H54 (cell line): ENCODE results near the gene COL21A1.
A peak's percentile ranks its signal among the peaks of the same experiment; 100 is the strongest.

Source experiments
- DNase-seq: peaks from one replicate; pipeline ENCODE4 v3.0.0; 2011; ENCODE audit warnings: low spot score, mixed read lengths; ENCODE audit not compliant: insufficient read length
- FAIRE-seq: peaks from 3 replicates; lab custom pipeline; 2011; peaks lifted over from hg19 to GRCh38; lab: Jason Lieb, UNC
- POLR2A ChIP-seq: IDR thresholded peaks from 2 replicates; pipeline ENCODE4 v1.6.1; 2011; ENCODE audit warnings: low read depth, mild to moderate bottlenecking, low read length

The COL21A1 gene

DNA sequence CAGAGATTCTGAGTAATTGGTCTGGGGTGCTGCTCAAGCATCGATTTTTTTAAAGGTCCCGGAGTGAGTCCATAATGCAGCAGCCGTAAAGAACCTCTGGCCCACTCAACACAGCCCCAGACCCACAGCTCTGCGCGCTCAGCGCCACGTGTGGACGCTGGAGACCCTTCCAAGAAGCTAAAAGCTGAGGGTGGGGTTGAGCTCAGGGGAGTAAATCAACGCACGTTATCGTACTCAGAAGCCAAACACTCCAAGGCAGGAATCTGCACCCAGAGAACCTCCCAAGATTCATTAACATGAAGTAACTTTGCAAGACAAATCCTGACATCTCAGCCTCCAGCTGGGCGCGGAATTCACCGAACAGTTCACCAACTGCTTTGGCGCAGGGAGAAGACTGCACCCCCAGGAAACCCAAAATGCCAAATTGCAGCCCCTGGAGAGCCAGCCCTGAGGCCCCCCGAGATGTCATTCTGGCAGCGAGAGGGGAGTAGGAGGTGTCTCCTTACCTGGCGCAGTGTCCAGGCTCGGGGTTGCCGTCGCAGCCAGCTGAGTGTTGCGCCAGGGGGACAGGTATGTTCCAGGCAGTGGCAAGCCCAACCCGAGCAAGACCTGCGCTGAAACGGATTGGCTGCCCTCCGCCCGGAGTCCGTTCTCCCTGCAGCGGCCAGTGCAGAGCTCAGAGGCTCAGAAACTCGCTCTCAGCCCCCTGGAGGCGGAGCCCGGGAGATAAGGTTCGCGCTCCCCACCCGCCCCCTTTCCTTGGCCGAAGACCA is at the start of gene COL21A1:
Gene COL21A1, minus strand, starts transcription at position 700 of the 773 bp plus-strand sequence. CDS start 64,962 bp downstream, outside the sequence.
- DNase-seq (no peak), FAIRE-seq (no peak)

DNA sequence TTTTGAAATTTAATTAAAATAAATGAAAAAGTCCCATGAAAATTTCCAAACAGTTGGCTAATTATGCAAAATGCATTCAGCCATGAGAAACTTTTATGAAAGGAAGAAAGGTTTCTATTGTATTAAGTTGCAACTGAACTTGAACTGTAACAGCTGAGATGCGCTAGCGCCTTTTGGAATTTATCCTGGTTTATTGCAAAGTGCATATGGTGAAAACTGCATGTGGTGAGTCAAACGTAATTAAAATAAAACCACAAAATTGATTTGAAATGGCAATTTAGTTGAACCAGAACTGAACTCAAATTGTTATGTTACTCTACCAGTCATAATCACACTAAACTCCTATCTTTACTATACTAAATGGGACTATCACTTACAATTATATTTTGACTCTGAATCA is 46.4 kb upstream of the COL21A1 start:
- FAIRE-seq (peak; percentile 30), DNase-seq (no peak)

More for the DNA sequence above, at the start of gene COL21A1:
- TF ChIP-seq POLR2A, result no peak

GRCh38 chr6:56292505-56293181 is 45.3 kb upstream of the COL21A1 start:
- no peak for TF ChIP-seq POLR2A
- peak; percentile 14 for DNase-seq
- peak; percentile 96 for FAIRE-seq

More for the DNA sequence above, 46.4 kb upstream of the COL21A1 start:
- no peak for TF ChIP-seq POLR2A

GRCh38 chr6:56291302-56291917 is 44.0 kb upstream of the COL21A1 start:
- DNase-seq (no peak), FAIRE-seq (no peak)
- no peak for TF ChIP-seq POLR2A

DNA sequence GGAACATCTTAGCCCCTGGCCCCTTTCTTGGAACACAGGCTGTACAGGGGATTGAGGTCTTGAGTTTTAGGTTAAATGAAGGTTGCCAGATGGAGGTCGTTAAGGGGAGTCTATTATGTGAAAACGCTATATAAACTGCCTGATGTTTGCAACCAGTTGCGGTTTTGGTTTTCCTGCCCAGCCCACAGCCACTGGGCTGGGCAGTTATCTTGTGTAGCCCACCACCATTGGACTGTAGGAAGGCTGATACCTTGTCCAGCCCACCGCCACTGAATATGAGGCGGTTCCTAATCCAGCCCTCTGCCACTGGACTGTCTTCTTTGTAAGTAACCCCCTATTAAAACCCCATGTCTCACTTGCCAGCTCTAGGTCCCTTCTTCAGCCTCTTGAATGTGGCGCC is 42.3 kb upstream of the COL21A1 start:
- TF ChIP-seq POLR2A, result no peak
- FAIRE-seq (no peak), DNase-seq (no peak)

- DNase-seq (no peak), FAIRE-seq (no peak)
- no peak for TF ChIP-seq POLR2A
These were observed 41.0 kb upstream of the COL21A1 start for GRCh38 chr6:56288347-56288746.

- no peak for FAIRE-seq
- DNase-seq, result no peak
- no peak for TF ChIP-seq POLR2A
These were observed 35.0 kb upstream of the COL21A1 start for GRCh38 chr6:56282391-56282790.

DNA sequence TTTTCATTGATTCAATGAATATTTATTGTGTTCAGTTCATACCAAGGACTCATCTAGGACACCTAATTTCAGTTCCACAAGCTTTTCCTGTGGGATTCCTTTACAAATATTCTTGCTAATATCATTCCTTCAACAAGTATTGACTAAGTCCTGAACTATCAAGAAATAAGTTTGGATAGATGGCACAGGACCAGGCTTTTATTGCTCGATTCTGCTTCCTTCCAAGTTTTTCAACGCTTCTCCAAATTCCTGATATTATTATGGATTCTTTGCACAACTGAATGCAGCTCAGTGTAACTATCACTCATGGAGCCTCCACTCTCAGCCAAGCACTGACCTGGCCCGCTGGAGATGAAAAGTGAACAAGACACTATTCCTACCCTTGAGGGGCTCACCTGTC is 32.7 kb upstream of the COL21A1 start:
- FAIRE-seq, result no peak
- TF ChIP-seq POLR2A, result no peak
- no peak for DNase-seq

- no peak for TF ChIP-seq POLR2A
- DNase-seq (peak; percentile 24), FAIRE-seq (peak; percentile 95)
These were observed 32.1 kb upstream of the COL21A1 start for GRCh38 chr6:56279331-56280080.

- DNase-seq (no peak), FAIRE-seq (peak; percentile 75)
- no peak for TF ChIP-seq POLR2A
These were observed 30.8 kb upstream of the COL21A1 start for GRCh38 chr6:56278171-56278591.

DNA sequence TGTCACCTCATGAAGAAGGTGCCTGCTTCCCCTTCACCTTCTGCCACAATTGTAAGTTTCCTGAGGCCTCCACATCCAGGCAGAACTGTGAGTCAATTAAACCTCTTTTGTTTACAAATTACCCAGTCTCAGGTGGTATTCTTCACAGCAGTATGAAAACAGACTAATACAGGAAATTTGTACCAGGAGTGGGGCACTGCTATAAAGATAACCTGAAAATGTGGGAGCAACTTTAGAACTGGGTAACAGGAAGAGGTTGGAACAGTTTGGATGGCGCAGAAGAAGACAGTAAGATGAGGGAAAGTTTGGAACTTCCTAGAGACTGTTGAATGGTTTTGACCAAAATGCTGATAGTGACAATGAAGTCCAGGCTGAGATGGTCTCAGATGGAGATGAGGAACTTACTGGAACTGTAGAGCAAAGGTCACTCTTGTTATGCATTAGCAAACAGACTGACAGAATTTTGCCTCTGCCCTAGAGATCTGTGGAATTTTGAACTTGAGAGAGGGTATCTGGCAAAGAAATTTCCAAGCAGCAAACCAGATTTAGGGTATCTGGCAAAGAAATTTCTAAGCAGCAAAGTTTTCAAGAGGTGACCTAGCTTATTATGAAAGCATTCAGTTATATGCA is 23.5 kb upstream of the COL21A1 start:
- DNase-seq, result no peak
- no peak for FAIRE-seq
- no peak for TF ChIP-seq POLR2A

DNA sequence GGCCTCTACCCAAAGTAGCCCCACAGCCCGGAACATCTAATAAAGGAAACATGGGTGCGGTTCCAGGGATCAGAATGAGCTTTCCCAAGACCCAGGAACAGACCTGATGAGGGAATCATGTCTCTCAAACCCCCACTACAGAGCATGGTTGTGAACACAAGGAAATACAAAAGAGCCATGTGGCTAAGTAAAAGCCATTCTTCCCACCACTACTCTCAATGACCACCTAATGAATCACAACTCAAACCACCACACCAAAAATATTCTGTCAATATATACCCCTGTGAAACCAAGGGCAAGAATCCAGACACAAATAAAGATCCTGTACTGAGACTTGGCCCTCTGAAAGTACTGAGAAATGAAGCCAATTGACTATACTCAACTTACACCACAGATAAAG is 20.9 kb upstream of the COL21A1 start:
- DNase-seq (no peak), FAIRE-seq (no peak)
- no peak for TF ChIP-seq POLR2A

- peak; percentile 20 for FAIRE-seq
- TF ChIP-seq POLR2A, result no peak
- DNase-seq, result no peak
These were observed 18.6 kb upstream of the COL21A1 start for GRCh38 chr6:56266011-56266410.
